ENCODE data around the gene SLC38A9.
"Not testable (repeated sequence)": the region's sequence is repeated elsewhere in the genome, so short reads cannot be mapped to it uniquely, and the experiment has no call there.

SLC38A9 gene

GRCh38 chr5:55720188-55720703, 8.1 kb upstream of the SLC38A9 start:
- DNase-seq (ENCODE audit: low read depth, low spot score), result no peak
- Histone ChIP-seq H3K36me3 (ENCODE audit: insufficient read depth, insufficient read length, low read length) (no peaks in the 10 kb centered on the region), H3K9me3 (ENCODE audit: insufficient read depth, low read length) (no peaks in the 10 kb centered on the region), H3K27me3 (ENCODE audit: insufficient read depth, insufficient read length) (no peaks in the 10 kb centered on the region), H3K4me3 (ENCODE audit: insufficient read length, low read depth) (no peak overlapping the region), H3K9ac (ENCODE audit: insufficient read length, low read depth) (no peak overlapping the region), H3K4me1 (ENCODE audit: insufficient read depth, insufficient read length) (no peaks in the 10 kb centered on the region)
- TF ChIP-seq ZNF274 (IDR thresholded peaks at IDR 0.05; ENCODE audit: low read depth, low read length), result no peak
- TF ChIP-seq YY1 (IDR thresholded peaks at IDR 0.05; ENCODE audit: insufficient read depth, insufficient read length), result no peak
- TF ChIP-seq SUZ12 (IDR thresholded peaks at IDR 0.05; ENCODE audit: extremely low read depth, insufficient read depth, insufficient read length), result no peak

DNA sequence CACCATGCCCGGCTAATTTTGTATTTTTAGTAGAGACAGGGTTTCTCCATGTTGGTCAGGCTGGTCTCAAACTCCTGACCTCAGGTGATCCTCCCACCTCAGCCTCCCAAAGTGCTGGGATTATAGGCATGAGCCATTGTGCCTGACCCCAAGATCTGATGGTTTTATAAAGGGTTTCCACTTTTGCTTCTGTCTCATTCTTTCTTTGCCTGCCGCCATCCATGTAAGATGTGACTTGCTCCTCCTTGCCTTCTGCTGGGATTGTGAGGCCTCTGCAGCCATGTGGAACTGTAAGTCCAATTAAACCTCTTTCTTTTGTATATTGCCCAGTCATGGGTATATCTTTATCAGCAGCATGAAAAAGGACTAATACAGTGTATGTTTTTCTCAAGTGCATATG, 6.9 kb upstream of the SLC38A9 start:
- H3K9me3 ChIP-seq (ENCODE audit: insufficient read depth, low read length); H3K27me3 ChIP-seq (ENCODE audit: insufficient read depth, insufficient read length); H3K4me3 ChIP-seq (ENCODE audit: insufficient read length, low read depth); DNase-seq (ENCODE audit: low read depth, low spot score); H3K36me3 ChIP-seq (ENCODE audit: insufficient read depth, insufficient read length, low read length); H3K4me1 ChIP-seq (ENCODE audit: insufficient read depth, insufficient read length); H3K9ac ChIP-seq (ENCODE audit: insufficient read length, low read depth): not testable (repeated sequence)

- no peaks in the 10 kb centered on the region for H3K27me3 ChIP-seq (ENCODE audit: insufficient read depth, insufficient read length)
- H3K9me3 ChIP-seq (ENCODE audit: insufficient read depth, low read length), result no peaks in the 10 kb centered on the region
- no peaks in the 10 kb centered on the region for H3K4me1 ChIP-seq (ENCODE audit: insufficient read depth, insufficient read length)
- no peak overlapping the region for H3K9ac ChIP-seq (ENCODE audit: insufficient read length, low read depth)
- H3K4me3 ChIP-seq (ENCODE audit: insufficient read length, low read depth), result no peak overlapping the region
- no peak for DNase-seq (ENCODE audit: low read depth, low spot score)
- H3K36me3 ChIP-seq (ENCODE audit: insufficient read depth, insufficient read length, low read length), result no peaks in the 10 kb centered on the region
- TF ChIP-seq ZNF274 (IDR thresholded peaks at IDR 0.05; ENCODE audit: low read depth, low read length), result no peak
- no peak for TF ChIP-seq SUZ12 (IDR thresholded peaks at IDR 0.05; ENCODE audit: extremely low read depth, insufficient read depth, insufficient read length)
- no peak for TF ChIP-seq YY1 (IDR thresholded peaks at IDR 0.05; ENCODE audit: insufficient read depth, insufficient read length)
Observed at GRCh38 chr5:55715519-55716078, 3.5 kb upstream of the SLC38A9 start.

GRCh38 chr5:55714749-55715148, 2.6 kb upstream of the SLC38A9 start:
- Histone ChIP-seq H3K9me3 (ENCODE audit: insufficient read depth, low read length) (no peaks in the 10 kb centered on the region), H3K36me3 (ENCODE audit: insufficient read depth, insufficient read length, low read length) (no peaks in the 10 kb centered on the region), H3K9ac (ENCODE audit: insufficient read length, low read depth) (no peak overlapping the region), H3K4me3 (ENCODE audit: insufficient read length, low read depth) (no peak overlapping the region), H3K27me3 (ENCODE audit: insufficient read depth, insufficient read length) (no peaks in the 10 kb centered on the region), H3K4me1 (ENCODE audit: insufficient read depth, insufficient read length) (no peaks in the 10 kb centered on the region)
- TF ChIP-seq ZNF274 (IDR thresholded peaks at IDR 0.05; ENCODE audit: low read depth, low read length) (no peak), SUZ12 (IDR thresholded peaks at IDR 0.05; ENCODE audit: extremely low read depth, insufficient read depth, insufficient read length) (no peak), YY1 (IDR thresholded peaks at IDR 0.05; ENCODE audit: insufficient read depth, insufficient read length) (no peak)
- no peak for DNase-seq (ENCODE audit: low read depth, low spot score)

GRCh38 chr5:55714339-55714738, 2.2 kb upstream of the SLC38A9 start:
- H3K36me3 ChIP-seq (ENCODE audit: insufficient read depth, insufficient read length, low read length), result peaks cover 1% of the 10 kb centered on the region
- no peaks in the 10 kb centered on the region for H3K9me3 ChIP-seq (ENCODE audit: insufficient read depth, low read length)
- no peaks in the 10 kb centered on the region for H3K27me3 ChIP-seq (ENCODE audit: insufficient read depth, insufficient read length)
- no peak overlapping the region for H3K9ac ChIP-seq (ENCODE audit: insufficient read length, low read depth)
- TF ChIP-seq ZNF274 (IDR thresholded peaks at IDR 0.05; ENCODE audit: low read depth, low read length), result no peak
- TF ChIP-seq YY1 (IDR thresholded peaks at IDR 0.05; ENCODE audit: insufficient read depth, insufficient read length), result no peak
- no peak for TF ChIP-seq SUZ12 (IDR thresholded peaks at IDR 0.05; ENCODE audit: extremely low read depth, insufficient read depth, insufficient read length)
- H3K4me3 ChIP-seq (ENCODE audit: insufficient read length, low read depth), result no peak overlapping the region
- DNase-seq (ENCODE audit: low read depth, low spot score), result no peak
- H3K4me1 ChIP-seq (ENCODE audit: insufficient read depth, insufficient read length), result no peaks in the 10 kb centered on the region

- Histone ChIP-seq H3K4me3 (ENCODE audit: insufficient read length, low read depth) (no peak overlapping the region), H3K4me1 (ENCODE audit: insufficient read depth, insufficient read length) (no peaks in the 10 kb centered on the region), H3K9me3 (ENCODE audit: insufficient read depth, low read length) (no peaks in the 10 kb centered on the region), H3K9ac (ENCODE audit: insufficient read length, low read depth) (no peak overlapping the region), H3K36me3 (ENCODE audit: insufficient read depth, insufficient read length, low read length) (peaks cover 5% of the 10 kb centered on the region), H3K27me3 (ENCODE audit: insufficient read depth, insufficient read length) (no peaks in the 10 kb centered on the region)
- DNase-seq (ENCODE audit: low read depth, low spot score), result no peak
- TF ChIP-seq ZNF274 (IDR thresholded peaks at IDR 0.05; ENCODE audit: low read depth, low read length) (no peak), YY1 (IDR thresholded peaks at IDR 0.05; ENCODE audit: insufficient read depth, insufficient read length) (no peak), SUZ12 (IDR thresholded peaks at IDR 0.05; ENCODE audit: extremely low read depth, insufficient read depth, insufficient read length) (no peak)
Observed at GRCh38 chr5:55713871-55714270, 1.7 kb upstream of the SLC38A9 start.

- no peaks in the 10 kb centered on the region for H3K4me1 ChIP-seq (ENCODE audit: insufficient read depth, insufficient read length)
- peak overlapping the region; percentile 80 for H3K9ac ChIP-seq (ENCODE audit: insufficient read length, low read depth)
- no peak for TF ChIP-seq YY1 (IDR thresholded peaks at IDR 0.05; ENCODE audit: insufficient read depth, insufficient read length)
- TF ChIP-seq SUZ12 (IDR thresholded peaks at IDR 0.05; ENCODE audit: extremely low read depth, insufficient read depth, insufficient read length), result no peak
- TF ChIP-seq ZNF274 (IDR thresholded peaks at IDR 0.05; ENCODE audit: low read depth, low read length), result no peak
- H3K4me3 ChIP-seq (ENCODE audit: insufficient read length, low read depth), result peak overlapping the region; percentile 89
- DNase-seq (ENCODE audit: low read depth, low spot score), result no peak
- no peaks in the 10 kb centered on the region for H3K27me3 ChIP-seq (ENCODE audit: insufficient read depth, insufficient read length)
- H3K36me3 ChIP-seq (ENCODE audit: insufficient read depth, insufficient read length, low read length), result peaks cover 18% of the 10 kb centered on the region
- H3K9me3 ChIP-seq (ENCODE audit: insufficient read depth, low read length), result no peaks in the 10 kb centered on the region
Observed at GRCh38 chr5:55711507-55712022, 559 bp downstream of the SLC38A9 start.

All from NT2/D1 (cell line).